T-cell (primary cell): ENCODE measurements around the gene NPC2. TPM values are rescaled to one million over a fixed set of nuclear protein-coding genes. Genes with fewer than 3 reads are reported as not detected.

Experiments
- ATAC-seq, 4 experiments: fragments of 200-7000 bp in 3 of 4; fragments of 150-1000 bp in 1 of 4; cut with Tn5 transposase; replicated peaks in 1 of 4; 1 replicate in 3 of 4; 2 replicates in 1 of 4; pipeline ENCODE4 v1.10.0; 2021; ENCODE audit warnings: moderate library complexity in 3 of 4, mild to moderate bottlenecking in 2 of 4, moderate number of reproducible peaks in 1 of 4
- CTCF ChIA-PET, 2 donors: fragments of 300-600 bp; sonication (Branson Sonifier 250); formaldehyde crosslinking; loops; one replicate each; lab custom pipeline; 2022; ENCODE audit warnings: antibody characterized with exemption in 2 of 2; lab: Charles Lee
- POLR2A ChIA-PET, 2 donors: fragments of 300-600 bp; sonication (Branson Sonifier 250); formaldehyde crosslinking; loops; one replicate each; lab custom pipeline; 2022; ENCODE audit warnings: antibody characterized with exemption in 2 of 2; lab: Charles Lee
- DNase-seq, 35 experiments: peaks; one replicate each; pipeline versions ENCODE4 v3.0.0 to v3.0.0-alpha.2; 2013 to 2023
- H3K27ac ChIP-seq: one replicate; pipeline ENCODE4 v1.5.1; 2013; ENCODE audit warnings: low read length
- H3K27me3 ChIP-seq, 2 experiments: replicated peaks in 1 of 2; 1 replicate in 1 of 2; 2 replicates in 1 of 2; pipeline versions ENCODE4 v1.6.1 to v1.7.0; 2013; ENCODE audit warnings: low read length in 1 of 2, mixed read lengths in 1 of 2; ENCODE audit not compliant: control insufficient read depth in 2 of 2, insufficient read depth in 2 of 2; ENCODE audit errors: extremely low read depth in 1 of 2
- H3K36me3 ChIP-seq, 2 donors: 1 replicate in 1 of 2; 2 replicates in 1 of 2; pipeline versions ENCODE4 v1.6.1 to v1.7.0; 2013; ENCODE audit warnings: low read length in 1 of 2; ENCODE audit not compliant: control insufficient read depth in 2 of 2, insufficient read depth in 1 of 2; ENCODE audit errors: extremely low read depth in 1 of 2
- H3K4me1 ChIP-seq, 2 experiments: 1 replicate in 1 of 2; 2 replicates in 1 of 2; pipeline versions ENCODE4 v1.6.1 to v1.7.0; 2013; ENCODE audit warnings: low read length in 2 of 2, mixed read lengths in 1 of 2; ENCODE audit not compliant: insufficient read depth in 2 of 2, control insufficient read depth in 1 of 2; ENCODE audit errors: extremely low read depth in 1 of 2
- H3K4me3 ChIP-seq, 2 donors: 1 replicate in 1 of 2; 2 replicates in 1 of 2; pipeline versions ENCODE4 v1.5.1 to v1.7.0; 2013; ENCODE audit warnings: mild to moderate bottlenecking in 2 of 2, low read length in 1 of 2, moderate library complexity in 1 of 2; ENCODE audit not compliant: control insufficient read depth in 1 of 2; ENCODE audit errors: extremely low read depth in 1 of 2
- H3K9me3 ChIP-seq: 2 replicates; pipeline ENCODE4 v1.7.0; 2013
- H3K27ac Mint-ChIP-seq, 2 donors: one replicate each; pipeline ENCODE4 v1.8.0; 2020 to 2021; ENCODE audit warnings: mild to moderate bottlenecking in 2 of 2, mixed read lengths in 2 of 2
- H3K27me3 Mint-ChIP-seq, 2 donors: one replicate each; pipeline ENCODE4 v1.8.0; 2021 to 2022; ENCODE audit warnings: mixed read lengths in 2 of 2
- H3K36me3 Mint-ChIP-seq: one replicate; pipeline ENCODE4 v1.8.0; 2021; ENCODE audit warnings: mixed read lengths
- H3K4me1 Mint-ChIP-seq, 3 donors: one replicate each; pipeline ENCODE4 v1.8.0; 2020 to 2022; ENCODE audit warnings: mixed read lengths in 3 of 3, mild to moderate bottlenecking in 1 of 3
- H3K4me3 Mint-ChIP-seq, 3 donors: one replicate each; pipeline ENCODE4 v1.8.0; 2020 to 2022; ENCODE audit warnings: mild to moderate bottlenecking in 3 of 3, mixed read lengths in 3 of 3, moderate library complexity in 3 of 3
- H3K9me3 Mint-ChIP-seq, 3 donors: one replicate each; pipeline ENCODE4 v1.8.0; 2020 to 2022; ENCODE audit warnings: mixed read lengths in 3 of 3
- WGBS: methylation state at CpG from one replicate; pipeline ENCODE4 v1.1.5; 2013; ENCODE audit warnings: missing lambda C conversion rate; ENCODE audit not compliant: insufficient coverage; 5-methylcytosine and 5-hydroxymethylcytosine counted together
- total RNA-seq, 35 experiments: library from RNA in 6 of 35; stranded (reverse) in 6 of 35; fragments of 120-200 nt in 1 of 35; gene quantifications; one replicate each; pipeline versions ENCODE4 v1.2.1 to v1.2.4 and lab custom pipeline; 2013 to 2026

The NPC2 gene
- total RNA-seq, 5 donors from 2014 or later (not counting 1 experiment from before 2014, with no cell fraction given), result 32.4 to 61.4 (median 44.8) TPM

DNA sequence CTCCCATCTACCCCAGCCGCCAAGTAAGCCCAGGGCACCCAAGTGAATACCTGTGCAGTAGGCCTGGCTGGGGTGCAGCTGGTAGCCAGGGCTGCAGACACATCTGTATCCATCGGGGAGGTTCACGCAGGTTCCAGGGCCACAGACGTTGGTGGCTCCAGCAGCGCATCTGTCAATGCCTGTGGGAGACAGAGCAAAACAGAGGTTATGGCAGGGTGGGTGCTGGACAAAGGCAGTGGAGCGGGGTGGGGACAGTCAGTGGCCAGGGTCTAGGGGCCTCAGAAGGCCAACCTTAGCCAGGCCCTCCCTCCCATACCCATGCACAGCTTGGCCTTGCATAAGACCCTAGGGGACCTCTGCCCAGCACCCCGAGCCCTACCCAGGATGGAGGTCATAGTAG, 29.6 kb upstream of the NPC2 start:
- Mint-ChIP-seq H3K4me3 (no peak overlapping the region), H3K9me3 (no peaks in the 10 kb centered on the region), H3K27me3 (peaks cover 0 to 2% of the 10 kb centered on the region in 2 donors), H3K27ac (no peak overlapping the region), H3K4me1 (no peaks in the 10 kb centered on the region), H3K36me3 (no peaks in the 10 kb centered on the region)
- no peak for DNase-seq
- Histone ChIP-seq H3K36me3 (no peaks in the 10 kb centered on the region), H3K27me3 (peaks cover 0 to 39% of the 10 kb centered on the region in 2 experiments), H3K4me3 (no peak overlapping the region), H3K9me3 (no peaks in the 10 kb centered on the region), H3K27ac (no peak overlapping the region), H3K4me1 (no peaks in the 10 kb centered on the region)
- ATAC-seq, result no peak
- ChIA-PET POLR2A (no interaction called here), CTCF (no interaction called here)
- WGBS, result 91% methylated on average over 4 of the region's 7 CpGs

DNA sequence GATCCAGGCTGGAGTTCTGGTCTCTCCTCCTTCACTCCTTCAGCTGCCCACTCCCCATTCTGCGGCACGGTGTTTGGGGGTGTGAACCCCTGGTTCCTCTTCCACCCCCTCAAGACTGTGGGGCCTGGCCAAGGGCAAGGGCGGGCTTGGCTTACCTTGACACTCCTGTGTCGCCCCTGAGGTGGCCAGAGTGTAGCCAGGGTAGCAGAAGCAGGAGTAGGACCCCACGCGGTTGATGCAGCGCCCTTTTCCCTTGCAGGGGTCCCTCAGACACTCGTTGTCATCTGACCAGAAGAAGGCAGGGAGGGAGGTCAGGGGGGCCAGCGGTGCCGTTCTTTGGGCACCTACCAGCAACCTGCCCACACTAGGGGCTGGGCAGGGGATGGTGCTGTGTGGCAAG, 28.7 kb upstream of the NPC2 start:
- 75% methylated on average over 6 of the region's 10 CpGs for WGBS
- H3K27ac ChIP-seq, result no peak overlapping the region
- peaks cover 0 to 40% of the 10 kb centered on the region in 2 experiments for H3K27me3 ChIP-seq
- H3K27ac Mint-ChIP-seq, result no peak overlapping the region
- H3K9me3 Mint-ChIP-seq, result no peaks in the 10 kb centered on the region
- H3K27me3 Mint-ChIP-seq, result no peaks in the 10 kb centered on the region
- H3K4me1 Mint-ChIP-seq, result no peaks in the 10 kb centered on the region
- DNase-seq (no peak), ATAC-seq (no peak)
- no peaks in the 10 kb centered on the region for H3K9me3 ChIP-seq
- no peaks in the 10 kb centered on the region for H3K4me1 ChIP-seq
- H3K36me3 Mint-ChIP-seq, result no peaks in the 10 kb centered on the region
- CTCF ChIA-PET, result no interaction called here
- no peak overlapping the region for H3K4me3 ChIP-seq
- no peak overlapping the region for H3K4me3 Mint-ChIP-seq
- no peaks in the 10 kb centered on the region for H3K36me3 ChIP-seq
- POLR2A ChIA-PET, result no interaction called here

DNA sequence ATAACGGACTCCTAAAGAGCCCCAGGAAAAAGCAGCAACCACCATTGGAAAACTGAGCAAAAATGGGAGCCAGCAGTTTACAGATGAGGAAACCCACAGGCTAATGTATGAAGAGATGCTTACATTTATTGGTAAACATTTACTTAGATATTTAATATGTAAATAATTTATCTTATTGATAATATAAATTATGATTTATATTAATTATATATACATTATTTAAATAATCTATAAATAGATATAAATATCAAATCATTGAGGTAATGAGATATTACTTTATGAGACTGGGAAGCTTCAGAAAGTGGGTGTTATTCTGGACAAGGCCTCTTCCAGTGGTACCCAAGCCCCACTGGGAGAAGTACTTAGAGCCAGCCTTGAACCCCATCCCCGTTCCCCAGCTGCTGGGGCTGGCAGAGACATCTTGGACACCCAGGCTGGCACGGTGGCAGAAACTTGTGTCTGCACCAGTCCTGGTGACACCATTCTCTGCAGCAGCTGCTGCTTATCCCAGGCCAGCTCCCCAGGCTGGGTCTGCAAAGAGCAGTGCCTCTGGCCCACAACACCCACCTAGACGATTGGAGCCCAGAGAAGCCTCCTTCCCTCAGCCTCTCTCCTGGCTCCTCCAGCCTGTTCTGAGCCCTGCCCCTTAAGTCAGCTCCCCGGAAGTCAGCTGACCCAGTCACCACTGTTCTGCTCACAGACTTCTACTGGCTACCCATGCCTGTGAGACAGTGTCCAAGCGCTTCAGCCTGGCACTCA, 26.4 kb upstream of the NPC2 start:
- no peak for ATAC-seq
- peaks cover 5 to 11% (median 7%) of the 10 kb centered on the region in 3 donors for H3K4me1 Mint-ChIP-seq
- CTCF ChIA-PET, result no interaction called here
- no peak overlapping the region for H3K27ac ChIP-seq
- H3K9me3 Mint-ChIP-seq, result no peaks in the 10 kb centered on the region
- peaks cover 0 to 1% of the 10 kb centered on the region in 2 experiments for H3K4me1 ChIP-seq
- POLR2A ChIA-PET, result no interaction called here
- no peaks in the 10 kb centered on the region for H3K36me3 ChIP-seq
- WGBS, result 87% methylated on average over 5 of the region's 6 CpGs
- H3K4me3 Mint-ChIP-seq, result no peak overlapping the region
- H3K4me3 ChIP-seq, result no peak overlapping the region
- no peaks in the 10 kb centered on the region for H3K9me3 ChIP-seq
- peaks cover 0 to 44% of the 10 kb centered on the region in 2 experiments for H3K27me3 ChIP-seq
- H3K36me3 Mint-ChIP-seq, result no peaks in the 10 kb centered on the region
- no peak overlapping the region for H3K27ac Mint-ChIP-seq
- DNase-seq, result no peak
- H3K27me3 Mint-ChIP-seq, result peaks cover 0 to 7% of the 10 kb centered on the region in 2 donors

DNA sequence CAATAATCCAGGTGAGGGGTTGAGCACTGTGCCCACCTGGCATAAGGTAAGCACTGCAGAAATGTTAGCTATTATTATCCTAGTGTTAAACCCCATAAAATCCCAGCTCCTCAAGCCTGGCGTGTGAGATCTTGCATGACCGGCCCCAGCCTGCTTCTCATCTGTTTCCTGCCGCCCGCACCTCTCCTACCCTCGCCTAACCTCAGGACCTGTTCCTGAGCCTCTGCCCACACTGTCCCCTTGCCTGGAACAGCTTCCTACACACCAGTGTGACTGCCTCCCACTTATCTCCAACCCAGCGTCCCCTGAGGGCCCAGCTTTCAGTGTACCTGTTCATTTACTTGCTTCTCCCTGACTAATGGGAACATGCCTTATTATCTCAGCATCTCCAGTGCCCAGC, 25.1 kb upstream of the NPC2 start:
- ATAC-seq (no peak), DNase-seq (no peak)
- H3K27ac Mint-ChIP-seq, result no peak overlapping the region
- no peak overlapping the region for H3K4me3 ChIP-seq
- ChIA-PET CTCF (no interaction called here), POLR2A (no interaction called here)
- H3K27me3 Mint-ChIP-seq, result peaks cover 0 to 12% of the 10 kb centered on the region in 2 donors
- no peaks in the 10 kb centered on the region for H3K36me3 Mint-ChIP-seq
- H3K9me3 Mint-ChIP-seq, result no peaks in the 10 kb centered on the region
- H3K36me3 ChIP-seq, result no peaks in the 10 kb centered on the region
- H3K4me1 ChIP-seq, result peaks cover 0 to 6% of the 10 kb centered on the region in 2 experiments
- peaks cover 9 to 17% (median 10%) of the 10 kb centered on the region in 3 donors for H3K4me1 Mint-ChIP-seq
- no peaks in the 10 kb centered on the region for H3K9me3 ChIP-seq
- H3K27ac ChIP-seq, result no peak overlapping the region
- H3K27me3 ChIP-seq, result peaks cover 0 to 44% of the 10 kb centered on the region in 2 experiments
- WGBS, result 60% methylated on average over 6 of the region's 6 CpGs
- H3K4me3 Mint-ChIP-seq, result no peak overlapping the region

- Histone ChIP-seq H3K27ac (no peak overlapping the region), H3K27me3 (peaks cover 0 to 40% of the 10 kb centered on the region in 2 experiments), H3K9me3 (no peaks in the 10 kb centered on the region), H3K36me3 (no peaks in the 10 kb centered on the region), H3K4me1 (peaks cover 0 to 6% of the 10 kb centered on the region in 2 experiments), H3K4me3 (no peak overlapping the region)
- no peak for ATAC-seq
- Mint-ChIP-seq H3K27me3 (peaks cover 2 to 12% of the 10 kb centered on the region in 2 donors), H3K9me3 (no peaks in the 10 kb centered on the region), H3K27ac (no peak overlapping the region), H3K4me3 (no peak overlapping the region), H3K4me1 (peaks cover 9 to 17% (median 10%) of the 10 kb centered on the region in 3 donors), H3K36me3 (no peaks in the 10 kb centered on the region)
- ChIA-PET POLR2A (no interaction called here), CTCF (no interaction called here)
- WGBS, result 56% methylated on average over 3 of the region's 4 CpGs
- no peak for DNase-seq
Observed at GRCh38 chr14:74517731-74518130, 24.6 kb upstream of the NPC2 start.

DNA sequence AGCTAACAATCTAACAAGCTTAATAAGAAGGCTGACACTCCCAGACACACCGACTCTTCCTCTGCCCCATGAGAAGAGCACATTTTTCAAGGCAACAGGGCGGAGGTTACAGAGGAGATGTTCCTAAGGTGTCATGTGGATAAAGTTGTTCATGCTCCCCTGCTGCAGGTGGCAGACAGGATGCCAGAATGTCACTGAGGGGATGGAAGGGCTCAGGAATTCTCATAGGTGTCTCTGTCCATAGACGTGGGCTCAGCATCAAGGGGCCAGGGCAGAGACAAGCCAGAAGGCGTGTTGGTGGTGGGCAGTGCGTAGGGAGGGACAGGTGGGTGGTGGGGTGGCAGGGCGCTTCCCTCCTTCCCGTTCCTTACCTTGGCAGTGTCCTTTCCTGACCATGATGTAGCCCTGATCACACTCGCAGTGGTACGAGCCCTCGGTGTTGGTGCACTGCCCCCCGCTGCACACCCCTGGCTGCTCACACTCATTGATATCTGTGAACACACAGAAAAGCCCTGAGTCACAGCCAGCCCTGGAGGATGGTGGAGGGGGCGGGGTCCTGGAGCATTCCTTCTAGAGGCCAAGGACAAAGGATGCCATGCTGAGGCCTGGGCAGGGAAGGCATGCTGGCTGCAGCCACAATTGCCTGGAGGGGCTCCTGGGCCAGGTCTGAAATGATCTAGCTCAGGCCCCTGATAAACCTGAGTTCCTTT, 23.5 kb upstream of the NPC2 start:
- H3K27ac Mint-ChIP-seq, result no peak overlapping the region
- H3K4me3 Mint-ChIP-seq, result no peak overlapping the region
- H3K27ac ChIP-seq, result no peak overlapping the region
- H3K27me3 Mint-ChIP-seq, result peaks cover 8 to 12% of the 10 kb centered on the region in 2 donors
- peaks cover 0 to 6% of the 10 kb centered on the region in 2 experiments for H3K4me1 ChIP-seq
- DNase-seq, result no peak
- WGBS, result 93% methylated on average over 6 of the region's 12 CpGs
- H3K27me3 ChIP-seq, result peaks cover 0 to 36% of the 10 kb centered on the region in 2 experiments
- ChIA-PET CTCF (no interaction called here), POLR2A (no interaction called here)
- peaks cover 9 to 17% (median 10%) of the 10 kb centered on the region in 3 donors for H3K4me1 Mint-ChIP-seq
- ATAC-seq, result no peak
- no peak overlapping the region for H3K4me3 ChIP-seq
- H3K36me3 ChIP-seq, result no peaks in the 10 kb centered on the region
- H3K36me3 Mint-ChIP-seq, result no peaks in the 10 kb centered on the region
- no peaks in the 10 kb centered on the region for H3K9me3 ChIP-seq
- no peaks in the 10 kb centered on the region for H3K9me3 Mint-ChIP-seq
